ENCODE data around the gene SOBP.

DNA sequence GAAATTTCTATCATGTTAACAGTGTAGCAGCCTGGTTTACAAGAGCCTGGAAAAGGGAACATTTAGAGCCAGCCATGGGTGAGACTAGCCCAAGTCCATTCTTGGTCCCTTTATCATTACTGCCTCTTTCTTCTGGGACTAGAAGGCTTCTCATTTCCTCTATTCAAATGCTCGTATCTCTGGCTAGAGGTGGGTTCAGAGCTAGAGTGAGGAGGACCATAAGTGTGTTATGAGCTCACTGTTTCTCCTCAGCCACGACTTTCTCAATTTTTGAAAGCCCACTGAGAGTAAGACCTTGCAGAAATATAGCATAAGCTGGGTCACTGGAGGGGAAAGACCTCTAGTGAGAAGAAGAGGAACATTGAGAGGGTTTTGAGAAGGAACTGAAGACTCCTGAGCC lies 100.0 kb downstream of the SOBP start:
- TF ChIP-seq POLR2A (IDR thresholded peaks at IDR 0.05), result no peak
- TF ChIP-seq, protein P1, sequence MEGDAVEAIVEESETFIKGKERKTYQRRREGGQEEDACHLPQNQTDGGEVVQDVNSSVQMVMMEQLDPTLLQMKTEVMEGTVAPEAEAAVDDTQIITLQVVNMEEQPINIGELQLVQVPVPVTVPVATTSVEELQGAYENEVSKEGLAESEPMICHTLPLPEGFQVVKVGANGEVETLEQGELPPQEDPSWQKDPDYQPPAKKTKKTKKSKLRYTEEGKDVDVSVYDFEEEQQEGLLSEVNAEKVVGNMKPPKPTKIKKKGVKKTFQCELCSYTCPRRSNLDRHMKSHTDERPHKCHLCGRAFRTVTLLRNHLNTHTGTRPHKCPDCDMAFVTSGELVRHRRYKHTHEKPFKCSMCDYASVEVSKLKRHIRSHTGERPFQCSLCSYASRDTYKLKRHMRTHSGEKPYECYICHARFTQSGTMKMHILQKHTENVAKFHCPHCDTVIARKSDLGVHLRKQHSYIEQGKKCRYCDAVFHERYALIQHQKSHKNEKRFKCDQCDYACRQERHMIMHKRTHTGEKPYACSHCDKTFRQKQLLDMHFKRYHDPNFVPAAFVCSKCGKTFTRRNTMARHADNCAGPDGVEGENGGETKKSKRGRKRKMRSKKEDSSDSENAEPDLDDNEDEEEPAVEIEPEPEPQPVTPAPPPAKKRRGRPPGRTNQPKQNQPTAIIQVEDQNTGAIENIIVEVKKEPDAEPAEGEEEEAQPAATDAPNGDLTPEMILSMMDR (IDR thresholded peaks at IDR 0.05), result no peak

Data from thyroid gland (tissue), 4 donors.